HCT116 (cell line): Measurements from ENCODE around the gene ERMARD. TPM values are rescaled to one million over a fixed set of nuclear protein-coding genes. Genes with fewer than 3 reads are reported as not detected.

Source experiments
- ATAC-seq: fragments of 200-7000 bp; cut with Tn5 transposase; 2 replicates; pipeline ENCODE4 v1.9.1; 2020; ENCODE audit warnings: mild to moderate bottlenecking, moderate library complexity
- BruUV-seq: library from RNA; stranded (reverse); fragments of 400-500 nt; replicated peaks from 2 replicates; lab custom pipeline; 2021; lab: Mats Ljungman, UMichigan
- CTCF ChIA-PET: fragments of 300-600 bp; sonication (Branson Sonifier 250); formaldehyde crosslinking; loops from one replicate; lab custom pipeline; 2021; ENCODE audit warnings: antibody characterized with exemption; lab: Charles Lee
- POLR2A ChIA-PET: fragments of 300-600, 350-600 bp; sonication (Branson Sonifier 250); formaldehyde crosslinking; loops from one replicate; lab custom pipeline; 2021; ENCODE audit warnings: antibody characterized with exemption; lab: Charles Lee
- RAD21 ChIA-PET, 2 experiments: fragments of 300-600 bp; sonication (Branson Sonifier 250); formaldehyde crosslinking; loops; one replicate each; lab custom pipeline; 2023; ENCODE audit warnings: low total read pairs in 2 of 2; ENCODE audit not compliant: uncharacterized antibody in 2 of 2, unreplicated experiment in 2 of 2, low non-redundant PET in 1 of 2; lab: Charles Lee
- DNase-seq: peaks from one replicate; pipeline ENCODE4 v3.0.0-alpha.2; 2010; ENCODE audit warnings: low read depth, low spot score
- H2AFZ ChIP-seq: fragments of 200-600 bp; shearing (Covaris generic), sonication (generic); 2 replicates; pipeline ENCODE4 v1.6.1; 2017; ENCODE audit warnings: low read depth, mixed run types, mixed read lengths, antibody characterized with exemption, low read length; ENCODE audit not compliant: poor library complexity, severe bottlenecking
- H3K27ac ChIP-seq: 2 replicates; pipeline ENCODE4 v1.5.1; 2012; ENCODE audit warnings: low read depth, low read length
- H3K27me3 ChIP-seq: fragments of 200-600 bp; sonication (generic); 2 replicates; pipeline ENCODE4 v1.6.1; 2016; ENCODE audit warnings: mixed run types, low read length, mixed read lengths; ENCODE audit not compliant: insufficient read depth
- H3K36me3 ChIP-seq, 2 experiments: fragments of 200-500 bp in 1 of 2; fragments of 200-600 bp in 1 of 2; sonication (Bioruptor generic) in 1 of 2; sonication (generic) in 1 of 2; 2 replicates each; pipeline versions ENCODE4 v1.5.1 to v1.6.1; 2014 to 2016; ENCODE audit warnings: low read length in 2 of 2, inconsistent platforms in 1 of 2, mixed read lengths in 1 of 2, mixed run types in 1 of 2; ENCODE audit not compliant: insufficient read depth in 2 of 2, control insufficient read depth in 1 of 2
- H3K4me1 ChIP-seq, 2 experiments: fragments of 200-600 bp in 1 of 2; sonication (generic) in 1 of 2; 2 replicates each; pipeline versions ENCODE4 v1.5.1 to v1.6.1; 2012 to 2017; ENCODE audit warnings: low read length in 2 of 2, inconsistent platforms in 1 of 2, mild to moderate bottlenecking in 1 of 2, mixed read lengths in 1 of 2, mixed run types in 1 of 2, moderate library complexity in 1 of 2; ENCODE audit not compliant: insufficient read depth in 2 of 2, control insufficient read depth in 1 of 2
- H3K4me2 ChIP-seq: fragments of 200-600 bp; sonication (generic); 2 replicates; pipeline ENCODE4 v1.6.1; 2017; ENCODE audit warnings: mixed run types, low read length, mixed read lengths
- H3K4me3 ChIP-seq, 2 experiments: fragments of 200-600 bp in 1 of 2; sonication (generic) in 1 of 2; replicated peaks in 1 of 2; 2 replicates each; pipeline ENCODE4 v1.5.1; 2011 to 2016; ENCODE audit warnings: low read length in 2 of 2, control low read depth in 1 of 2, low read depth in 1 of 2, mild to moderate bottlenecking in 1 of 2, mixed read lengths in 1 of 2, mixed run types in 1 of 2
- H3K79me2 ChIP-seq: fragments of 200-600 bp; sonication (generic); 2 replicates; pipeline ENCODE4 v1.6.1; 2017; ENCODE audit warnings: mild to moderate bottlenecking, mixed run types, low read length, moderate library complexity, mixed read lengths; ENCODE audit not compliant: insufficient read depth
- H3K9ac ChIP-seq: fragments of 200-600 bp; sonication (generic); 2 replicates; pipeline ENCODE4 v1.6.1; 2016; ENCODE audit warnings: low read length, mixed read lengths
- H3K9me2 ChIP-seq: fragments of 200-600 bp; sonication (generic), shearing (Covaris generic); 2 replicates; pipeline ENCODE4 v1.6.1; 2017; ENCODE audit warnings: mixed run types, mild to moderate bottlenecking, moderate library complexity; ENCODE audit not compliant: insufficient read depth
- H3K9me3 ChIP-seq, 2 experiments: fragments of 200-500 bp in 1 of 2; fragments of 200-600 bp in 1 of 2; sonication (Bioruptor generic) in 1 of 2; sonication (generic) in 1 of 2; 2 replicates each; pipeline ENCODE4 v1.6.1; 2014 to 2017; ENCODE audit warnings: low read length in 2 of 2, mixed read lengths in 2 of 2, inconsistent platforms in 1 of 2, low read depth in 1 of 2, mild to moderate bottlenecking in 1 of 2, mixed run types in 1 of 2, moderate library complexity in 1 of 2; ENCODE audit not compliant: control insufficient read depth in 1 of 2, insufficient read depth in 1 of 2
- H4K20me1 ChIP-seq: fragments of 200-600 bp; sonication (generic), shearing (Covaris generic); 2 replicates; pipeline ENCODE4 v1.6.1; 2017; ENCODE audit warnings: mixed run types, mild to moderate bottlenecking, moderate library complexity; ENCODE audit not compliant: insufficient read depth
- CBX3 ChIP-seq: IDR thresholded peaks from 2 replicates; pipeline ENCODE4 v1.6.1; 2012; ENCODE audit warnings: low read depth
- CEBPB ChIP-seq: IDR thresholded peaks from 2 replicates; pipeline ENCODE4 v1.6.1; 2012; ENCODE audit warnings: low read depth
- EGR1 ChIP-seq: IDR thresholded peaks from 2 replicates; pipeline ENCODE4 v1.6.1; 2012; ENCODE audit warnings: low read depth
- ELF1 ChIP-seq: IDR thresholded peaks from 2 replicates; pipeline ENCODE4 v1.6.1; 2012; ENCODE audit warnings: low read depth, borderline replicate concordance
- EZH2 ChIP-seq: fragments of 200-600 bp; sonication (generic); IDR thresholded peaks from 2 replicates; pipeline ENCODE4 v1.6.1; 2017; ENCODE audit warnings: antibody characterized with exemption, mixed run types
- EZH2phosphoT487 ChIP-seq: fragments of 200-600 bp; IDR thresholded peaks from 2 replicates; pipeline ENCODE4 v1.6.1; 2018; ENCODE audit warnings: antibody characterized with exemption, borderline replicate concordance
- FOSL1 ChIP-seq: IDR thresholded peaks from 2 replicates; pipeline ENCODE4 v1.6.1; 2012; ENCODE audit warnings: low read depth
- JUND ChIP-seq: IDR thresholded peaks from 2 replicates; pipeline ENCODE4 v1.6.1; 2012
- POLR2A ChIP-seq: IDR thresholded peaks from 2 replicates; pipeline ENCODE4 v1.7.0; 2011; ENCODE audit warnings: borderline replicate concordance; ENCODE audit not compliant: insufficient read depth, insufficient read length; ENCODE audit errors: extremely low read depth
- REST ChIP-seq: IDR thresholded peaks from 2 replicates; pipeline ENCODE4 v1.6.1; 2012; ENCODE audit warnings: low read depth
- SRF ChIP-seq: IDR thresholded peaks from 2 replicates; pipeline ENCODE4 v1.6.1; 2012; ENCODE audit warnings: low read depth
- TCF7L2 ChIP-seq: IDR thresholded peaks from 2 replicates; pipeline ENCODE4 v1.7.0; 2011; ENCODE audit warnings: borderline replicate concordance, inconsistent platforms; ENCODE audit not compliant: insufficient read depth, insufficient read length; ENCODE audit errors: extremely low read depth
- YY1 ChIP-seq: IDR thresholded peaks from 2 replicates; pipeline ENCODE4 v1.6.1; 2011; ENCODE audit warnings: low read length, low read depth, moderate library complexity, mild to moderate bottlenecking; ENCODE audit not compliant: insufficient replicate concordance; ENCODE audit errors: extremely low read depth
- ZBTB33 ChIP-seq: IDR thresholded peaks from 2 replicates; pipeline ENCODE4 v1.6.1; 2011; ENCODE audit warnings: mild to moderate bottlenecking, low read length, moderate library complexity; ENCODE audit not compliant: insufficient replicate concordance; ENCODE audit errors: extremely low read depth
- ZNF274 ChIP-seq: fragments of 200-500 bp; sonication (Bioruptor generic); IDR thresholded peaks from 2 replicates; pipeline ENCODE4 v1.6.1; 2014; ENCODE audit warnings: mild to moderate bottlenecking, low read depth, low read length, inconsistent platforms
- intact Hi-C: fragments of 100-400 bp; cut with micrococcal nuclease; formaldehyde crosslinking; loops from 2 replicates; pipeline ENCODE4 v1.10.0; 2022
- total RNA-seq: library from RNA; stranded (reverse); gene quantifications from one replicate; pipeline ENCODE4 v1.2.1, GENCODE V29; 2021; ENCODE audit not compliant: unreplicated experiment
- TF ChIP-seq, protein P1 (sequence below), 3 experiments: fragments of 200-600 bp in 1 of 3; sonication (generic) in 1 of 3; IDR thresholded peaks in 2 of 3; conservative IDR thresholded peaks in 1 of 3; 2 replicates each; pipeline ENCODE4 v1.5.1; 2012 to 2017; ENCODE audit warnings: low read depth in 2 of 3, low read length in 2 of 3, antibody characterized with exemption in 1 of 3, borderline replicate concordance in 1 of 3, control low read depth in 1 of 3, mild to moderate bottlenecking in 1 of 3, mixed read lengths in 1 of 3, mixed run types in 1 of 3, moderate library complexity in 1 of 3; ENCODE audit not compliant: insufficient read depth in 1 of 3
- TF ChIP-seq, protein P2 (sequence below): IDR thresholded peaks from 2 replicates; pipeline ENCODE4 v1.6.1; 2012

The ERMARD gene
- total RNA-seq, 1 experiment from 2014 or later: 24.7 TPM

DNA sequence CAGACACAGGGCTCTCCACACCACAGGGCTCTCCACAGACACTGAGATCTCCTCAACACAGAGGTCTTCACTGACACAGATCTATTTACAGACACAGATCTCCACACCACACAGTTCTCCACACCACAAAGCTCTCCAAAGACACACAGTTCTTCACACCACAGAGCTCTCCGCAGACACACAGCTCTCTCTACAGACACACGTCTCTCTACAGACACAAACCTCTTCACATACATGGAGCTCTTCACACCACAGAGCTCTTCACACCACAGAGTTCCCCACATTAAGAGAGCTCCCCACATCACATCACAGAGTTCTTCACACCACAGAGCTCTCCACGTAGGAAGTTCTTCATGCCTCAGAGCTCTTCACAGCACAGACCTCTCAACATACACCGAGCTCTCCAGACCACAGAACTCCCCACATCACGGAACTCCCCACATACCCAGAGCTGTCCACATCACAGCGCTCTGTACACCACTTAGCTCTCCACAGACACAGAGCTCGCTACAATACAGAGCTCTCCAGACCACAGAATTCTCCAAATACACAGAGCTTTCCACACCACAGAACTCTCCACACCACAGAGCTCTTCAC is 53.9 kb downstream of the ERMARD start:
- H3K79me2 ChIP-seq: no peaks in the 10 kb centered on the region
- no peak overlapping the region for H3K9ac ChIP-seq
- no peaks in the 10 kb centered on the region for H3K9me2 ChIP-seq
- DNase-seq (no peak), ATAC-seq (no peak)
- ChIA-PET RAD21 (no interaction called here), CTCF (interaction anchor here (0.9 to 1.9 kb wide), 3 partner anchors 10 to 27 kb away, joined by 3 to 7 read pairs (median 4); no protein-coding TSS in a partner anchor), POLR2A (no interaction called here)
- no peak overlapping the region for H2AFZ ChIP-seq
- TF ChIP-seq POLR2A (no peak), YY1 (no peak), EZH2phosphoT487 (no peak), ZBTB33 (no peak), EZH2 (no peak), ELF1 (no peak), ZNF274 (no peak), CEBPB (no peak), TCF7L2 (no peak), REST (no peak), EGR1 (no peak), CBX3 (no peak), SRF (no peak), JUND (no peak), FOSL1 (no peak)
- TF ChIP-seq, protein P1, sequence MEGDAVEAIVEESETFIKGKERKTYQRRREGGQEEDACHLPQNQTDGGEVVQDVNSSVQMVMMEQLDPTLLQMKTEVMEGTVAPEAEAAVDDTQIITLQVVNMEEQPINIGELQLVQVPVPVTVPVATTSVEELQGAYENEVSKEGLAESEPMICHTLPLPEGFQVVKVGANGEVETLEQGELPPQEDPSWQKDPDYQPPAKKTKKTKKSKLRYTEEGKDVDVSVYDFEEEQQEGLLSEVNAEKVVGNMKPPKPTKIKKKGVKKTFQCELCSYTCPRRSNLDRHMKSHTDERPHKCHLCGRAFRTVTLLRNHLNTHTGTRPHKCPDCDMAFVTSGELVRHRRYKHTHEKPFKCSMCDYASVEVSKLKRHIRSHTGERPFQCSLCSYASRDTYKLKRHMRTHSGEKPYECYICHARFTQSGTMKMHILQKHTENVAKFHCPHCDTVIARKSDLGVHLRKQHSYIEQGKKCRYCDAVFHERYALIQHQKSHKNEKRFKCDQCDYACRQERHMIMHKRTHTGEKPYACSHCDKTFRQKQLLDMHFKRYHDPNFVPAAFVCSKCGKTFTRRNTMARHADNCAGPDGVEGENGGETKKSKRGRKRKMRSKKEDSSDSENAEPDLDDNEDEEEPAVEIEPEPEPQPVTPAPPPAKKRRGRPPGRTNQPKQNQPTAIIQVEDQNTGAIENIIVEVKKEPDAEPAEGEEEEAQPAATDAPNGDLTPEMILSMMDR (IDR thresholded peaks at IDR 0.05 in 2 of 3, conservative IDR thresholded peaks at IDR 0.05 in 1 of 3; ENCODE audit: borderline replicate concordance in 1 of 3, insufficient read depth in 1 of 3, low read depth in 2 of 3, low read length in 2 of 3): no peak
- TF ChIP-seq, protein P2, sequence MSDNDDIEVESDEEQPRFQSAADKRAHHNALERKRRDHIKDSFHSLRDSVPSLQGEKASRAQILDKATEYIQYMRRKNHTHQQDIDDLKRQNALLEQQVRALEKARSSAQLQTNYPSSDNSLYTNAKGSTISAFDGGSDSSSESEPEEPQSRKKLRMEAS: no peak
- intact Hi-C loops: no loop called here
- H3K9me3 ChIP-seq: no peaks in the 10 kb centered on the region
- no peaks in the 10 kb centered on the region for H4K20me1 ChIP-seq
- H3K36me3 ChIP-seq: no peaks in the 10 kb centered on the region
- H3K27me3 ChIP-seq: peaks cover 24% of the 10 kb centered on the region; the same call in 1 of the 2 replicates
- H3K27ac ChIP-seq: no peak overlapping the region
- no peak overlapping the region for H3K4me3 ChIP-seq
- BruUV-seq: no TSS peak
- H3K4me2 ChIP-seq: no peak overlapping the region
- H3K4me1 ChIP-seq: peaks cover 14 to 19% of the 10 kb centered on the region in 2 experiments
